BE2C (cell line): ENCODE data around the gene ALKBH7.

Source experiments
- DNase-seq: peaks from one replicate; pipeline ENCODE4 v3.0.0-alpha.2; 2020
- H3K27me3 ChIP-seq: fragments of 250-450 bp; sonication (Bioruptor Pico); 2 replicates; pipeline ENCODE4 v1.5.1; 2020; ENCODE audit warnings: mild to moderate bottlenecking
- H3K36me3 ChIP-seq: fragments of 250-450 bp; sonication (Bioruptor Pico); 2 replicates; pipeline ENCODE4 v1.5.1; 2020; ENCODE audit warnings: mild to moderate bottlenecking
- H3K4me1 ChIP-seq: fragments of 250-450 bp; sonication (Bioruptor Pico); 2 replicates; pipeline ENCODE4 v1.5.1; 2020
- H3K4me3 ChIP-seq: 2 replicates; pipeline ENCODE4 v1.5.1; 2011; ENCODE audit warnings: low read depth, low read length
- H3K9me3 ChIP-seq: fragments of 250-450 bp; sonication (Bioruptor Pico); 2 replicates; pipeline ENCODE4 v1.5.1; 2020
- CTCF ChIP-seq: IDR thresholded peaks from 2 replicates; pipeline ENCODE4 v1.5.1; 2012; ENCODE audit warnings: mild to moderate bottlenecking, low read depth, low read length

ALKBH7 gene

GRCh38 chr19:6376512-6377190 is 4.1 kb downstream of the ALKBH7 start:
- TF ChIP-seq CTCF: no peak
- H3K36me3 ChIP-seq: peaks cover 28% of the 10 kb centered on the region
- H3K9me3 ChIP-seq: no peaks in the 10 kb centered on the region
- no peak overlapping the region for H3K4me3 ChIP-seq
- peaks cover 8% of the 10 kb centered on the region for H3K4me1 ChIP-seq
- DNase-seq: no peak
- no peaks in the 10 kb centered on the region for H3K27me3 ChIP-seq

GRCh38 chr19:6378041-6378440 is 5.4 kb downstream of the ALKBH7 start:
- no peak for TF ChIP-seq CTCF
- H3K9me3 ChIP-seq: no peaks in the 10 kb centered on the region

GRCh38 chr19:6378486-6378885 is 5.9 kb downstream of the ALKBH7 start:
- Histone ChIP-seq H3K4me1 (peaks cover 8% of the 10 kb centered on the region), H3K36me3 (peaks cover 43% of the 10 kb centered on the region), H3K4me3 (no peak overlapping the region), H3K27me3 (no peaks in the 10 kb centered on the region), H3K9me3 (no peaks in the 10 kb centered on the region)
- TF ChIP-seq CTCF: no peak
- no peak for DNase-seq

More at GRCh38 chr19:6378041-6378440, 5.4 kb downstream of the ALKBH7 start:
- Histone ChIP-seq H3K27me3 (no peaks in the 10 kb centered on the region), H3K36me3 (peaks cover 39% of the 10 kb centered on the region), H3K4me3 (no peak overlapping the region), H3K4me1 (peaks cover 8% of the 10 kb centered on the region)
- DNase-seq: no peak

- DNase-seq: no peak
- Histone ChIP-seq H3K9me3 (no peaks in the 10 kb centered on the region), H3K4me3 (no peak overlapping the region), H3K4me1 (no peaks in the 10 kb centered on the region), H3K27me3 (no peaks in the 10 kb centered on the region), H3K36me3 (peaks cover 51% of the 10 kb centered on the region)
- no peak for TF ChIP-seq CTCF
These were observed 7.2 kb downstream of the ALKBH7 start for GRCh38 chr19:6379744-6380143.

GRCh38 chr19:6381030-6381750 is 8.6 kb downstream of the ALKBH7 start:
- no peaks in the 10 kb centered on the region for H3K9me3 ChIP-seq
- no peaks in the 10 kb centered on the region for H3K27me3 ChIP-seq
- no peaks in the 10 kb centered on the region for H3K4me1 ChIP-seq
- TF ChIP-seq CTCF: no peak
- H3K4me3 ChIP-seq: no peak overlapping the region
- H3K36me3 ChIP-seq: peaks cover 61% of the 10 kb centered on the region
- no peak for DNase-seq

GRCh38 chr19:6383188-6383587 is 10.6 kb downstream of the ALKBH7 start:
- Histone ChIP-seq H3K36me3 (peaks cover 80% of the 10 kb centered on the region), H3K4me3 (no peak overlapping the region), H3K9me3 (no peaks in the 10 kb centered on the region), H3K4me1 (no peaks in the 10 kb centered on the region), H3K27me3 (no peaks in the 10 kb centered on the region)
- no peak for DNase-seq
- no peak for TF ChIP-seq CTCF
